Endodermal cell (in vitro differentiated cells): ENCODE data around the gene CTNND2. TPM values are rescaled to one million over a fixed set of nuclear protein-coding genes. Genes with fewer than 3 reads are reported as not detected.

Source experiments
- DNase-seq: peaks from one replicate; pipeline ENCODE4 v3.0.0-alpha.2; 2017
- H3K27ac ChIP-seq: 2 replicates; pipeline ENCODE4 v1.5.1; 2013; ENCODE audit warnings: mild to moderate bottlenecking, low read depth, low read length, moderate library complexity
- H3K27me3 ChIP-seq: 2 replicates; pipeline ENCODE4 v1.6.1; 2013; ENCODE audit warnings: mild to moderate bottlenecking, low read length, moderate library complexity; ENCODE audit not compliant: insufficient read depth, control insufficient read depth, poor library complexity, severe bottlenecking
- H3K36me3 ChIP-seq: 2 replicates; pipeline ENCODE4 v1.7.0; 2013; ENCODE audit warnings: mild to moderate bottlenecking, low read length, moderate library complexity; ENCODE audit not compliant: control insufficient read depth, insufficient read depth
- H3K4me1 ChIP-seq: one replicate; pipeline ENCODE4 v1.7.0; 2013; ENCODE audit warnings: low read length; ENCODE audit not compliant: control insufficient read depth, insufficient read depth
- H3K4me3 ChIP-seq: 2 replicates; pipeline ENCODE4 v1.5.1; 2013; ENCODE audit warnings: mild to moderate bottlenecking, low read length, moderate library complexity
- H3K9ac ChIP-seq: 2 replicates; pipeline ENCODE4 v1.6.1; 2013; ENCODE audit warnings: mild to moderate bottlenecking, low read length, moderate library complexity; ENCODE audit not compliant: poor library complexity, severe bottlenecking; ENCODE audit errors: extremely low read depth
- H3K9me3 ChIP-seq: 2 replicates; pipeline ENCODE4 v1.6.1; 2013; ENCODE audit warnings: mild to moderate bottlenecking, low read length, moderate library complexity; ENCODE audit not compliant: control insufficient read depth
- H3K27ac Mint-ChIP-seq: 2 replicates; pipeline ENCODE4 v1.8.0; 2020; ENCODE audit warnings: mixed read lengths
- H3K27me3 Mint-ChIP-seq: 2 replicates; pipeline ENCODE4 v1.8.0; 2021; ENCODE audit warnings: mild to moderate bottlenecking, mixed read lengths; ENCODE audit not compliant: insufficient read depth
- H3K36me3 Mint-ChIP-seq: 2 replicates; pipeline ENCODE4 v1.8.0; 2020; ENCODE audit warnings: low read depth, mixed read lengths
- H3K4me1 Mint-ChIP-seq: 2 replicates; pipeline ENCODE4 v1.8.0; 2020; ENCODE audit warnings: mixed read lengths
- H3K4me3 Mint-ChIP-seq: 2 replicates; pipeline ENCODE4 v1.8.0; 2020; ENCODE audit warnings: mild to moderate bottlenecking, moderate library complexity, mixed read lengths
- H3K9me3 Mint-ChIP-seq: 2 replicates; pipeline ENCODE4 v1.8.0; 2020; ENCODE audit warnings: mild to moderate bottlenecking, mixed read lengths
- CTCF ChIP-seq: fragments of 200-600 bp; sonication (generic); conservative IDR thresholded peaks from 2 replicates; pipeline ENCODE4 v1.5.0; 2021; ENCODE audit warnings: antibody characterized with exemption, mild to moderate bottlenecking
- WGBS, 2 experiments: methylation state at CpG; one replicate each; pipeline versions ENCODE4 v1.1.5 to v1.1.7; 2013; ENCODE audit warnings: missing lambda C conversion rate in 2 of 2, mixed read lengths in 1 of 2; ENCODE audit not compliant: insufficient coverage in 1 of 2, insufficient read length in 1 of 2; 5-methylcytosine and 5-hydroxymethylcytosine counted together
- total RNA-seq, 2 donors: library from RNA; stranded (reverse); fragmentation: NEBNext Ultra II Directional in 1 of 2; extraction: Animal tissue kit (Norgen Biotek cat#: 25700) in 1 of 2; gene quantifications; 2 replicates in 1 of 2; 3 replicates in 1 of 2; pipeline ENCODE4 v1.2.1, GENCODE V29; 2021

The CTNND2 gene
- total RNA-seq, 2 donors from 2014 or later: 6.5 to 10.3 TPM

GRCh38 chr5:11027660-11028059, 876.6 kb downstream of the CTNND2 start:
- H3K4me1 Mint-ChIP-seq: no peaks in the 10 kb centered on the region
- Histone ChIP-seq H3K36me3 (no peaks in the 10 kb centered on the region), H3K27me3 (no peaks in the 10 kb centered on the region), H3K9me3 (peaks cover 38% of the 10 kb centered on the region), H3K27ac (no peak overlapping the region), H3K4me3 (no peak overlapping the region), H3K9ac (no peak overlapping the region), H3K4me1 (no peaks in the 10 kb centered on the region)
- no peak overlapping the region for H3K4me3 Mint-ChIP-seq
- peaks cover 2% of the 10 kb centered on the region for H3K36me3 Mint-ChIP-seq
- no peak for TF ChIP-seq CTCF
- no peak for DNase-seq
- peaks cover 38% of the 10 kb centered on the region for H3K9me3 Mint-ChIP-seq
- no peak overlapping the region for H3K27ac Mint-ChIP-seq
- no peaks in the 10 kb centered on the region for H3K27me3 Mint-ChIP-seq
- 83 to 84% methylated on average over 4 to 5 of the region's 5 CpGs for WGBS, 2 experiments

GRCh38 chr5:11026543-11026942, 877.7 kb downstream of the CTNND2 start:
- peaks cover 2% of the 10 kb centered on the region for H3K36me3 Mint-ChIP-seq
- no peak overlapping the region for H3K4me3 Mint-ChIP-seq
- WGBS, 2 experiments: 98 to 100% methylated on average over 2 of the region's 2 CpGs
- no peak overlapping the region for H3K4me3 ChIP-seq
- H3K9me3 ChIP-seq: peaks cover 27% of the 10 kb centered on the region
- no peaks in the 10 kb centered on the region for H3K36me3 ChIP-seq
- peaks cover 31% of the 10 kb centered on the region for H3K9me3 Mint-ChIP-seq
- H3K4me1 Mint-ChIP-seq: peaks cover 1% of the 10 kb centered on the region
- no peak overlapping the region for H3K27ac ChIP-seq
- no peaks in the 10 kb centered on the region for H3K27me3 Mint-ChIP-seq
- H3K9ac ChIP-seq: no peak overlapping the region
- H3K4me1 ChIP-seq: no peaks in the 10 kb centered on the region
- H3K27ac Mint-ChIP-seq: no peak overlapping the region
- no peak for TF ChIP-seq CTCF
- H3K27me3 ChIP-seq: no peaks in the 10 kb centered on the region
- DNase-seq: no peak

GRCh38 chr5:11023945-11024344, 880.3 kb downstream of the CTNND2 start:
- Histone ChIP-seq H3K36me3 (no peaks in the 10 kb centered on the region), H3K4me1 (no peaks in the 10 kb centered on the region), H3K9ac (no peak overlapping the region), H3K27me3 (no peaks in the 10 kb centered on the region), H3K27ac (no peak overlapping the region), H3K9me3 (peaks cover 1% of the 10 kb centered on the region), H3K4me3 (no peak overlapping the region)
- no peaks in the 10 kb centered on the region for H3K36me3 Mint-ChIP-seq
- H3K27me3 Mint-ChIP-seq: no peaks in the 10 kb centered on the region
- H3K4me1 Mint-ChIP-seq: peaks cover 2% of the 10 kb centered on the region
- 95% methylated on average over 1 of the region's 1 CpG; no CpG with 5 or more reads in 1 of the 2 experiments for WGBS, 2 experiments
- H3K27ac Mint-ChIP-seq: no peak overlapping the region
- H3K9me3 Mint-ChIP-seq: peaks cover 5% of the 10 kb centered on the region
- no peak for TF ChIP-seq CTCF
- no peak for DNase-seq
- no peak overlapping the region for H3K4me3 Mint-ChIP-seq
